Erythroblast (primary cell): Measurements from ENCODE around the gene SGCD.

Experiments used
- DNase-seq, 2 experiments: peaks; one replicate each; lab custom pipeline; 2025; lab: John Stamatoyannopoulos, UW
- GATA1 ChIP-seq: IDR thresholded peaks from 2 replicates; pipeline ENCODE4 v1.6.1; 2011; ENCODE audit warnings: low read depth, mild to moderate bottlenecking, control low read depth, low read length, moderate library complexity
- POLR2A ChIP-seq: IDR thresholded peaks from 2 replicates; pipeline ENCODE4 v1.6.1; 2011; ENCODE audit warnings: mild to moderate bottlenecking, low read length

Gene SGCD

GRCh38 chr5:156401804-156402203 is 74.8 kb downstream of the SGCD start:
- TF ChIP-seq GATA1 (no peak), POLR2A (no peak)
- no peak for DNase-seq

- TF ChIP-seq GATA1 (no peak), POLR2A (no peak)
- no peak for DNase-seq
Observed at GRCh38 chr5:156402387-156402921, 75.5 kb downstream of the SGCD start.

GRCh38 chr5:156405988-156406387 is 79.0 kb downstream of the SGCD start:
- DNase-seq, result no peak
- TF ChIP-seq POLR2A, result no peak
- no peak for TF ChIP-seq GATA1

GRCh38 chr5:156407251-156407650 is 80.3 kb downstream of the SGCD start:
- DNase-seq, result no peak
- TF ChIP-seq POLR2A, result no peak
- TF ChIP-seq GATA1, result no peak

- DNase-seq, result no peak
- TF ChIP-seq POLR2A (no peak), GATA1 (no peak)
Observed at GRCh38 chr5:156409834-156410233, 82.9 kb downstream of the SGCD start.

GRCh38 chr5:156411185-156411613 is 84.2 kb downstream of the SGCD start:
- DNase-seq, result no peak
- TF ChIP-seq GATA1 (no peak), POLR2A (no peak)

GRCh38 chr5:156411957-156412356 is 85.0 kb downstream of the SGCD start:
- TF ChIP-seq GATA1 (no peak), POLR2A (no peak)
- no peak for DNase-seq

- no peak for DNase-seq
- TF ChIP-seq GATA1 (no peak), POLR2A (no peak)
Observed at GRCh38 chr5:156414391-156414790, 87.4 kb downstream of the SGCD start.

- no peak for TF ChIP-seq POLR2A
- DNase-seq, result no peak
Observed at GRCh38 chr5:156419661-156420060, 92.7 kb downstream of the SGCD start.

GRCh38 chr5:156420665-156421064 is 93.7 kb downstream of the SGCD start:
- DNase-seq, result no peak
- TF ChIP-seq GATA1 (no peak), POLR2A (no peak)

- no peak for TF ChIP-seq GATA1
- no peak for TF ChIP-seq POLR2A
- no peak for DNase-seq
Observed at GRCh38 chr5:156421798-156422197, 94.8 kb downstream of the SGCD start.

- TF ChIP-seq POLR2A (no peak), GATA1 (no peak)
- no peak for DNase-seq
Observed at GRCh38 chr5:156423597-156423996, 96.6 kb downstream of the SGCD start.

GRCh38 chr5:156427315-156427714 is 100.4 kb downstream of the SGCD start:
- DNase-seq, result no peak
- TF ChIP-seq POLR2A (no peak), GATA1 (no peak)

- TF ChIP-seq GATA1, result no peak
- no peak for TF ChIP-seq POLR2A
- DNase-seq, result no peak
Observed at GRCh38 chr5:156431956-156432829, 105.2 kb downstream of the SGCD start.

- TF ChIP-seq POLR2A (no peak), GATA1 (no peak)
- DNase-seq, result no peak
Observed at GRCh38 chr5:156432830-156433105, 105.8 kb downstream of the SGCD start.

- TF ChIP-seq GATA1, result no peak
- no peak for DNase-seq
Observed at GRCh38 chr5:156434471-156434870, 107.5 kb downstream of the SGCD start.
